GM23338 (cell line): ENCODE measurements around the gene NPR2. TPM values are rescaled to one million over a fixed set of nuclear protein-coding genes. Genes with fewer than 3 reads are reported as not detected.

Source experiments
- ATAC-seq: fragments of 200-7000 bp; cut with Tn5 transposase; 3 replicates; pipeline ENCODE4 v1.9.1; 2020
- DNase-seq: peaks from one replicate; pipeline ENCODE4 v3.0.0-alpha.2; 2015; ENCODE audit warnings: low spot score
- H2AFZ ChIP-seq: fragments of 200-600 bp; sonication (generic); 2 replicates; pipeline ENCODE4 v1.8.0; 2016; ENCODE audit warnings: antibody characterized with exemption, mild to moderate bottlenecking, moderate library complexity
- H3F3A ChIP-seq: fragments of 200-600 bp; sonication (generic); replicated peaks from 2 replicates; pipeline ENCODE4 v1.8.0; 2017; ENCODE audit warnings: antibody characterized with exemption, mixed run types, low read depth
- H3K27ac ChIP-seq: fragments of 200-600 bp; sonication (generic); 2 replicates; pipeline ENCODE4 v1.6.1; 2016; ENCODE audit warnings: low read depth
- H3K27me3 ChIP-seq: fragments of 200-600 bp; sonication (generic); 2 replicates; pipeline ENCODE4 v1.8.0; 2016; ENCODE audit warnings: mild to moderate bottlenecking, mixed run types, moderate library complexity; ENCODE audit not compliant: insufficient read depth
- H3K36me3 ChIP-seq: fragments of 200-600 bp; sonication (generic); 2 replicates; pipeline ENCODE4 v1.8.0; 2016; ENCODE audit warnings: mild to moderate bottlenecking; ENCODE audit not compliant: insufficient read depth
- H3K4me1 ChIP-seq: fragments of 200-600 bp; sonication (generic); 2 replicates; pipeline ENCODE4 v1.8.0; 2016; ENCODE audit warnings: mild to moderate bottlenecking, moderate library complexity; ENCODE audit not compliant: insufficient read depth
- H3K4me2 ChIP-seq: fragments of 200-600 bp; sonication (generic); 2 replicates; pipeline ENCODE4 v1.7.1; 2017; ENCODE audit warnings: mixed run types
- H3K4me3 ChIP-seq: fragments of 200-600 bp; sonication (generic); 2 replicates; pipeline ENCODE4 v1.6.1; 2016; ENCODE audit warnings: mixed run types
- H3K79me2 ChIP-seq: fragments of 200-600 bp; sonication (generic); replicated peaks from 2 replicates; pipeline ENCODE4 v1.8.0; 2017; ENCODE audit warnings: mild to moderate bottlenecking; ENCODE audit not compliant: insufficient read depth
- H3K9me2 ChIP-seq: fragments of 200-600 bp; sonication (generic); 2 replicates; pipeline ENCODE4 v1.8.0; 2017; ENCODE audit not compliant: insufficient read depth
- H4K20me1 ChIP-seq: fragments of 200-600 bp; sonication (generic); replicated peaks from 2 replicates; pipeline ENCODE4 v1.8.0; 2017; ENCODE audit warnings: mild to moderate bottlenecking; ENCODE audit not compliant: insufficient read depth
- H3K27ac Mint-ChIP-seq: 2 replicates; pipeline ENCODE4 v1.8.0; 2020; ENCODE audit warnings: inconsistent platforms, mild to moderate bottlenecking, moderate library complexity, mixed read lengths
- H3K27me3 Mint-ChIP-seq: 3 replicates; pipeline ENCODE4 v1.8.0; 2022; ENCODE audit warnings: low read depth, mild to moderate bottlenecking, moderate library complexity, mixed read lengths, inconsistent platforms; ENCODE audit not compliant: insufficient read depth, poor library complexity
- H3K36me3 Mint-ChIP-seq: 3 replicates; pipeline ENCODE4 v1.8.0; 2021; ENCODE audit warnings: low read depth, mild to moderate bottlenecking, inconsistent platforms, moderate library complexity, mixed read lengths
- H3K4me1 Mint-ChIP-seq: 3 replicates; pipeline ENCODE4 v1.8.0; 2020; ENCODE audit warnings: mild to moderate bottlenecking, inconsistent platforms, mixed read lengths
- H3K4me3 Mint-ChIP-seq: 3 replicates; pipeline ENCODE4 v1.8.0; 2021; ENCODE audit warnings: moderate library complexity, mild to moderate bottlenecking, inconsistent platforms, mixed read lengths
- H3K9me3 Mint-ChIP-seq: 3 replicates; pipeline ENCODE4 v1.8.0; 2020; ENCODE audit warnings: moderate library complexity, mild to moderate bottlenecking, inconsistent platforms, mixed read lengths
- CREB1 ChIP-seq: fragments of 250-450 bp; sonication (Bioruptor Pico); IDR thresholded peaks from 2 replicates; pipeline ENCODE4 v1.5.0; 2020; ENCODE audit warnings: low read depth, mild to moderate bottlenecking, moderate library complexity
- POLR2AphosphoS5 ChIP-seq: IDR thresholded peaks from 2 replicates; pipeline ENCODE4 v1.6.1; 2016; ENCODE audit warnings: antibody characterized with exemption, low read depth
- ZNF114 ChIP-seq: fragments of 250-450 bp; sonication (Bioruptor Pico); IDR thresholded peaks from 2 replicates; pipeline ENCODE4 v1.5.0; 2020; ENCODE audit warnings: mild to moderate bottlenecking, moderate library complexity
- ZNF331 ChIP-seq: fragments of 250-450 bp; sonication (Bioruptor Pico); IDR thresholded peaks from 2 replicates; pipeline ENCODE4 v1.5.0; 2020; ENCODE audit warnings: low read depth, mild to moderate bottlenecking, moderate library complexity
- polyA plus RNA-seq: library from polyadenylated mRNA; unstranded; fragments of >200 nt; fragmentation: Nextera tagmentation; extraction: Ambion mirVana; gene quantifications from 2 replicates; pipeline ENCODE4 v1.2.1, GENCODE V29; 2016
- total RNA-seq: library from RNA; depleted of rRNA; stranded (reverse); fragments of >200 nt; shearing (Covaris generic); gene quantifications from 2 replicates; pipeline ENCODE4 v1.2.3, GENCODE V29; 2014
- TF ChIP-seq, protein P1 (sequence below): IDR thresholded peaks from 2 replicates; pipeline ENCODE4 v1.6.1; 2016; ENCODE audit warnings: antibody characterized with exemption
- TF ChIP-seq, protein P2 (sequence below): IDR thresholded peaks from one replicate; pipeline ENCODE4 v1.6.1; 2018; ENCODE audit warnings: antibody characterized with exemption; ENCODE audit not compliant: unreplicated experiment
- TF ChIP-seq, protein P3 (sequence below), 2 experiments: fragments of 200-600 bp in 1 of 2; sonication (generic) in 1 of 2; conservative IDR thresholded peaks; 2 replicates each; pipeline versions ENCODE4 v1.5.1 to v1.6.1; 2016 to 2017; ENCODE audit warnings: antibody characterized with exemption in 2 of 2, low read depth in 2 of 2, mild to moderate bottlenecking in 2 of 2, moderate library complexity in 1 of 2

NPR2 gene
- total and polyA plus RNA-seq, 2 experiments from 2014 or later = 9.0 to 14.4 TPM

DNA sequence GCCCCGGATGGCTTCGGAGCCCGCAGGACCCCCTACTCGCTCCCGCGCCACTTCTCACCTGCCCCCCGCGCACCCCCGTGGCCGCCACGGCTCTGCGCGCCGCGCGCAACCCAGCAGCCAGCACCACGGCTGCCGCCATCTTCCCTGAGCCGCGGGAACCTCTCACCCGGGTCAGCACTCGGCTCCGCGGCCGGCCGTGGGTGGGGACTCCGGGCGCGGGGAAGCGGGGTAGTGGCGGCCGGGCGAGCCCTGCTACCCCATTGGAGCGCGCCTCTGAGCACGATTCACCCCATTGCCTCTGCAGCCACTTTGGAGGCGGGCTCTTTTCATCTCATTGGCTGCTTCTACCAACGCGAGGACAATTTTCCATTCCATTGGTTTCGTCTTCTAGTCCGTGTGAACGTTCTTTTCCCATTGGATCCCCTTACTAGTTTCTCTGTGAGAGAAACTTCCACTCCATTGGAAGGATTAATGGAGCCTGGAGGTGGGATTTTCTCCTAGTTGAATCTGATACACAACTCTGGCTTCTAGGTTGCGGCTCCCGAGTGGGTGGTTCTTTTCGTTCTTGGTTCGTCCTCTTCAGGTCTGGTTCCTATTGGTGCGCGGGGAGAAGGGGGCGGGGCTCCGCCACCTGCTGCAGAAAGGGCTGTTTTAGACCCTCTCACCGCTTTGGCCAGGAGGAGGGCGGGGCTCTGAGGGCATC is 23.6 kb downstream of the NPR2 start, which contains the start of gene HINT2:
HINT2 (minus strand) TSS at position 202 of the 703 bp plus-strand sequence; CDS start at position 139, 63 bp downstream.
- peaks cover 24% of the 10 kb centered on the region for H3K4me1 Mint-ChIP-seq
- peak within 1 kb of the TSS; percentile 98 for H3K27ac Mint-ChIP-seq
- no peaks in the 10 kb centered on the region for H3K36me3 ChIP-seq
- TF ChIP-seq, protein P1, sequence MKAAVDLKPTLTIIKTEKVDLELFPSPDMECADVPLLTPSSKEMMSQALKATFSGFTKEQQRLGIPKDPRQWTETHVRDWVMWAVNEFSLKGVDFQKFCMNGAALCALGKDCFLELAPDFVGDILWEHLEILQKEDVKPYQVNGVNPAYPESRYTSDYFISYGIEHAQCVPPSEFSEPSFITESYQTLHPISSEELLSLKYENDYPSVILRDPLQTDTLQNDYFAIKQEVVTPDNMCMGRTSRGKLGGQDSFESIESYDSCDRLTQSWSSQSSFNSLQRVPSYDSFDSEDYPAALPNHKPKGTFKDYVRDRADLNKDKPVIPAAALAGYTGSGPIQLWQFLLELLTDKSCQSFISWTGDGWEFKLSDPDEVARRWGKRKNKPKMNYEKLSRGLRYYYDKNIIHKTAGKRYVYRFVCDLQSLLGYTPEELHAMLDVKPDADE = 0 out of 2 replicates have a peak, but pooled peaks have one; percentile 52
- TF ChIP-seq, protein P2, sequence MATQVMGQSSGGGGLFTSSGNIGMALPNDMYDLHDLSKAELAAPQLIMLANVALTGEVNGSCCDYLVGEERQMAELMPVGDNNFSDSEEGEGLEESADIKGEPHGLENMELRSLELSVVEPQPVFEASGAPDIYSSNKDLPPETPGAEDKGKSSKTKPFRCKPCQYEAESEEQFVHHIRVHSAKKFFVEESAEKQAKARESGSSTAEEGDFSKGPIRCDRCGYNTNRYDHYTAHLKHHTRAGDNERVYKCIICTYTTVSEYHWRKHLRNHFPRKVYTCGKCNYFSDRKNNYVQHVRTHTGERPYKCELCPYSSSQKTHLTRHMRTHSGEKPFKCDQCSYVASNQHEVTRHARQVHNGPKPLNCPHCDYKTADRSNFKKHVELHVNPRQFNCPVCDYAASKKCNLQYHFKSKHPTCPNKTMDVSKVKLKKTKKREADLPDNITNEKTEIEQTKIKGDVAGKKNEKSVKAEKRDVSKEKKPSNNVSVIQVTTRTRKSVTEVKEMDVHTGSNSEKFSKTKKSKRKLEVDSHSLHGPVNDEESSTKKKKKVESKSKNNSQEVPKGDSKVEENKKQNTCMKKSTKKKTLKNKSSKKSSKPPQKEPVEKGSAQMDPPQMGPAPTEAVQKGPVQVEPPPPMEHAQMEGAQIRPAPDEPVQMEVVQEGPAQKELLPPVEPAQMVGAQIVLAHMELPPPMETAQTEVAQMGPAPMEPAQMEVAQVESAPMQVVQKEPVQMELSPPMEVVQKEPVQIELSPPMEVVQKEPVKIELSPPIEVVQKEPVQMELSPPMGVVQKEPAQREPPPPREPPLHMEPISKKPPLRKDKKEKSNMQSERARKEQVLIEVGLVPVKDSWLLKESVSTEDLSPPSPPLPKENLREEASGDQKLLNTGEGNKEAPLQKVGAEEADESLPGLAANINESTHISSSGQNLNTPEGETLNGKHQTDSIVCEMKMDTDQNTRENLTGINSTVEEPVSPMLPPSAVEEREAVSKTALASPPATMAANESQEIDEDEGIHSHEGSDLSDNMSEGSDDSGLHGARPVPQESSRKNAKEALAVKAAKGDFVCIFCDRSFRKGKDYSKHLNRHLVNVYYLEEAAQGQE = no peak
- peak; percentile 16; the same call in 1 of the 2 replicates for TF ChIP-seq CREB1 (CRISPR knock-in tag)
- TF ChIP-seq POLR2AphosphoS5 = peak; percentile 88
- no peaks in the 10 kb centered on the region; the same call in 1 of the 2 replicates for H3K9me2 ChIP-seq
- peak within 1 kb of the TSS; percentile 91 for H3K4me2 ChIP-seq
- peaks cover 3% of the 10 kb centered on the region; the same call in 2 of the 3 replicates for H3K9me3 Mint-ChIP-seq
- H3K27me3 ChIP-seq = no peaks in the 10 kb centered on the region
- DNase-seq (peak; percentile 100), ATAC-seq (peak; percentile 82)
- no peaks in the 10 kb centered on the region for H3K79me2 ChIP-seq
- peaks cover 10% of the 10 kb centered on the region for H3K27me3 Mint-ChIP-seq
- peaks cover 18% of the 10 kb centered on the region for H3K4me1 ChIP-seq
- peak within 1 kb of the TSS; percentile 48 for H3K4me3 ChIP-seq
- H3K4me3 Mint-ChIP-seq = peak within 1 kb of the TSS; percentile 85
- no peaks in the 10 kb centered on the region for H4K20me1 ChIP-seq
- peaks cover 6% of the 10 kb centered on the region for H3F3A ChIP-seq
- peak within 1 kb of the TSS; percentile 91 for H3K27ac ChIP-seq
- peak within 1 kb of the TSS; percentile 78; the same call in 1 of the 2 replicates for H2AFZ ChIP-seq
- H3K36me3 Mint-ChIP-seq = peaks cover 7% of the 10 kb centered on the region; the same call in 1 of the 3 replicates

DNA sequence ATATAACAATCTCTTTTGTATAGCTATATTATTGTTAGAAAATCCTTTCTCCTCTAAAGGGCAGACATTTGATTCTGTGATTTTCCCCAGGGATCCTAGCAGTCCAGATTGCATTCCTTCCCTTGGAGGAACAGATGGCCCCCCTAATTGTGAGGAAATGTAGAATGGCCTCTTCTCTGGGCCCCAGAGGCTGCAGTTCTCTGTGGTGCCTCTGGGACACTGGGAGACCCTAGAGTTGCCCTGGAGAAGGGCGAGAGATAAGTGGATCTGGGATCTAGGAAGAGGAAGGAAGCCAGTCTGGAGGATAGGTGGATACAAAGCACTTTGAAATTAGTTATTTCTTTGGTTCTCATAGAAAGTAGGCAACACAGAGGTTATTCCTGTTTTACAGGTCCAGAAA is 25.3 kb downstream of the NPR2 start:
- no peaks in the 10 kb centered on the region for H4K20me1 ChIP-seq
- TF ChIP-seq ZNF114 (no peak), CREB1 (CRISPR knock-in tag) (no peak), POLR2AphosphoS5 (no peak), ZNF331 (CRISPR knock-in tag) (no peak)
- TF ChIP-seq, protein P3, sequence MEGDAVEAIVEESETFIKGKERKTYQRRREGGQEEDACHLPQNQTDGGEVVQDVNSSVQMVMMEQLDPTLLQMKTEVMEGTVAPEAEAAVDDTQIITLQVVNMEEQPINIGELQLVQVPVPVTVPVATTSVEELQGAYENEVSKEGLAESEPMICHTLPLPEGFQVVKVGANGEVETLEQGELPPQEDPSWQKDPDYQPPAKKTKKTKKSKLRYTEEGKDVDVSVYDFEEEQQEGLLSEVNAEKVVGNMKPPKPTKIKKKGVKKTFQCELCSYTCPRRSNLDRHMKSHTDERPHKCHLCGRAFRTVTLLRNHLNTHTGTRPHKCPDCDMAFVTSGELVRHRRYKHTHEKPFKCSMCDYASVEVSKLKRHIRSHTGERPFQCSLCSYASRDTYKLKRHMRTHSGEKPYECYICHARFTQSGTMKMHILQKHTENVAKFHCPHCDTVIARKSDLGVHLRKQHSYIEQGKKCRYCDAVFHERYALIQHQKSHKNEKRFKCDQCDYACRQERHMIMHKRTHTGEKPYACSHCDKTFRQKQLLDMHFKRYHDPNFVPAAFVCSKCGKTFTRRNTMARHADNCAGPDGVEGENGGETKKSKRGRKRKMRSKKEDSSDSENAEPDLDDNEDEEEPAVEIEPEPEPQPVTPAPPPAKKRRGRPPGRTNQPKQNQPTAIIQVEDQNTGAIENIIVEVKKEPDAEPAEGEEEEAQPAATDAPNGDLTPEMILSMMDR (conservative IDR thresholded peaks at IDR 0.05; ENCODE audit: low read depth in 2 of 2) = peak in 1 of 2 experiments; percentile 37; a peak in 1 of 4 replicates
- TF ChIP-seq, protein P2 = no peak
- H3K4me1 Mint-ChIP-seq = peaks cover 24% of the 10 kb centered on the region
- DNase-seq (peak; percentile 78), ATAC-seq (0 out of 3 replicates have a peak, but pooled peaks have one; percentile 2)
- peak overlapping the region; percentile 20; the same call in 1 of the 3 replicates for H3K4me3 Mint-ChIP-seq
- no peak overlapping the region for H3K4me3 ChIP-seq
- H3K36me3 Mint-ChIP-seq = peaks cover 7% of the 10 kb centered on the region; the same call in 1 of the 3 replicates
- no peak overlapping the region for H3K4me2 ChIP-seq
- H3K36me3 ChIP-seq = no peaks in the 10 kb centered on the region
- H3K9me2 ChIP-seq = no peaks in the 10 kb centered on the region; the same call in 1 of the 2 replicates
- no peak overlapping the region for H2AFZ ChIP-seq
- H3K27ac Mint-ChIP-seq = no peak overlapping the region
- H3K27ac ChIP-seq = no peak overlapping the region
- no peaks in the 10 kb centered on the region for H3K27me3 ChIP-seq
- peaks cover 3% of the 10 kb centered on the region; the same call in 2 of the 3 replicates for H3K9me3 Mint-ChIP-seq
- peaks cover 13% of the 10 kb centered on the region for H3K27me3 Mint-ChIP-seq
- peaks cover 6% of the 10 kb centered on the region for H3F3A ChIP-seq
- H3K79me2 ChIP-seq = no peaks in the 10 kb centered on the region
- H3K4me1 ChIP-seq = peaks cover 18% of the 10 kb centered on the region
